NCI-H510A (cell line): ENCODE data around the gene PSORS1C1.
"Not testable (repeated sequence)": the region's sequence is repeated elsewhere in the genome, so short reads cannot be mapped to it uniquely, and the experiment has no call there.

Source experiments
- DNase-seq: peaks from one replicate; lab custom pipeline; 2025; lab: John Stamatoyannopoulos, UW

Gene PSORS1C1

GRCh38 chr6:31178143-31179041, 63.8 kb downstream of the PSORS1C1 start:
- no peak for DNase-seq

GRCh38 chr6:31179042-31179386, 64.4 kb downstream of the PSORS1C1 start:
- DNase-seq = no peak

GRCh38 chr6:31179896-31180295, 65.3 kb downstream of the PSORS1C1 start:
- DNase-seq = no peak

- no peak for DNase-seq
Measured at GRCh38 chr6:31180500-31180899, 65.9 kb downstream of the PSORS1C1 start.

- DNase-seq = not testable (repeated sequence)
Measured at GRCh38 chr6:31183287-31183686, 68.7 kb downstream of the PSORS1C1 start.

GRCh38 chr6:31183859-31184258, 69.3 kb downstream of the PSORS1C1 start:
- not testable (repeated sequence) for DNase-seq

GRCh38 chr6:31185695-31186051, 71.1 kb downstream of the PSORS1C1 start:
- not testable (repeated sequence) for DNase-seq

GRCh38 chr6:31186052-31186734, 71.6 kb downstream of the PSORS1C1 start:
- no peak for DNase-seq

GRCh38 chr6:31187780-31188194, 73.2 kb downstream of the PSORS1C1 start:
- no peak for DNase-seq

- not testable (repeated sequence) for DNase-seq
Measured at GRCh38 chr6:31189223-31189622, 74.6 kb downstream of the PSORS1C1 start.
